Measurements from ENCODE around the gene RAB2B. TPM values are rescaled to one million over a fixed set of nuclear protein-coding genes. Genes with fewer than 3 reads are reported as not detected.

Gene RAB2B
- total and polyA plus RNA-seq, 7 donors = 6.7 to 28.5 (median 22.7) TPM

- H3K36me3 ChIP-seq = peaks cover 0 to 9% (median 0%) of the 10 kb centered on the region in 4 donors
- intact Hi-C loops (cut with DNase I) = no loop called here
- no peaks in the 10 kb centered on the region for H3K9me3 ChIP-seq
- peaks cover 0 to 18% (median 14%) of the 10 kb centered on the region in 4 donors for H3K4me1 ChIP-seq
- H3K4me3 ChIP-seq = no peak overlapping the region
- no peak for TF ChIP-seq POLR2A (IDR thresholded peaks at IDR 0.05)
- TF ChIP-seq POLR2AphosphoS5 (IDR thresholded peaks at IDR 0.05) = no peak
- TF ChIP-seq EP300 (IDR thresholded peaks at IDR 0.05) = no peak
- TF ChIP-seq, protein P1, sequence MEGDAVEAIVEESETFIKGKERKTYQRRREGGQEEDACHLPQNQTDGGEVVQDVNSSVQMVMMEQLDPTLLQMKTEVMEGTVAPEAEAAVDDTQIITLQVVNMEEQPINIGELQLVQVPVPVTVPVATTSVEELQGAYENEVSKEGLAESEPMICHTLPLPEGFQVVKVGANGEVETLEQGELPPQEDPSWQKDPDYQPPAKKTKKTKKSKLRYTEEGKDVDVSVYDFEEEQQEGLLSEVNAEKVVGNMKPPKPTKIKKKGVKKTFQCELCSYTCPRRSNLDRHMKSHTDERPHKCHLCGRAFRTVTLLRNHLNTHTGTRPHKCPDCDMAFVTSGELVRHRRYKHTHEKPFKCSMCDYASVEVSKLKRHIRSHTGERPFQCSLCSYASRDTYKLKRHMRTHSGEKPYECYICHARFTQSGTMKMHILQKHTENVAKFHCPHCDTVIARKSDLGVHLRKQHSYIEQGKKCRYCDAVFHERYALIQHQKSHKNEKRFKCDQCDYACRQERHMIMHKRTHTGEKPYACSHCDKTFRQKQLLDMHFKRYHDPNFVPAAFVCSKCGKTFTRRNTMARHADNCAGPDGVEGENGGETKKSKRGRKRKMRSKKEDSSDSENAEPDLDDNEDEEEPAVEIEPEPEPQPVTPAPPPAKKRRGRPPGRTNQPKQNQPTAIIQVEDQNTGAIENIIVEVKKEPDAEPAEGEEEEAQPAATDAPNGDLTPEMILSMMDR (IDR thresholded peaks at IDR 0.05) = no peak
- H3K27ac ChIP-seq = no peak overlapping the region
- H3K27me3 ChIP-seq = no peaks in the 10 kb centered on the region
- WGBS, 2 donors = 68 to 81% methylated on average over 7 of the region's 7 CpGs
- DNase-seq = no peak
Observed at GRCh38 chr14:21523203-21523602, 46.4 kb upstream of the RAB2B start.

GRCh38 chr14:21521501-21521900 is 44.7 kb upstream of the RAB2B start:
- WGBS, 2 donors = 82 to 84% methylated on average over 2 of the region's 2 CpGs
- H3K9me3 ChIP-seq = no peaks in the 10 kb centered on the region
- no peaks in the 10 kb centered on the region for H3K27me3 ChIP-seq
- no peak overlapping the region for H3K27ac ChIP-seq
- peaks cover 0 to 13% (median 7%) of the 10 kb centered on the region in 4 donors for H3K4me1 ChIP-seq
- intact Hi-C loops (cut with DNase I) = no loop called here
- TF ChIP-seq, protein P1 (IDR thresholded peaks at IDR 0.05) = no peak
- TF ChIP-seq POLR2A (IDR thresholded peaks at IDR 0.05) (no peak), EP300 (IDR thresholded peaks at IDR 0.05) (no peak), POLR2AphosphoS5 (IDR thresholded peaks at IDR 0.05) (no peak)
- H3K4me3 ChIP-seq = no peak overlapping the region
- DNase-seq = no peak
- H3K36me3 ChIP-seq = peaks cover 0 to 9% (median 0%) of the 10 kb centered on the region in 4 donors

DNA sequence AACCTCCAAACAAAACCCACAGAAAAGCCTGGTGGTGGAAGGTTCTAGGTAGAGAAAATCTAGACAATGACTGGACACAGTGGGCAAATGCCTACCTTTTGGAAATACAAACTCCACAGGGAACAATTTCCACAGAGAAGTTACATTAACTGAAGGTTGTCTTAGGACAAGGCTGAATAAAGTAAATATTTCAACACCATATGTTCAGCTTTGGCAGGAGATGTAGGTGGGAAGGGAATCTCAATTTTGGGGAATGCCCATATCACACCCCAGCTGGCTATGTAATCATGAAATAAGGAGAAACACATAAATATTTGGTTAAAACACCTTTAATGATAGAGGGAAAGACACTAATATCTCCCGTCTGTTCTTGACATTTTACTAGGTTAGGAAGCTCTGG is 44.0 kb upstream of the RAB2B start:
- no peaks in the 10 kb centered on the region for H3K27me3 ChIP-seq
- 76 to 79% methylated on average over 1 of the region's 1 CpG for WGBS, 2 donors
- intact Hi-C loops (cut with DNase I) = no loop called here
- TF ChIP-seq, protein P1 (IDR thresholded peaks at IDR 0.05) = no peak
- TF ChIP-seq POLR2A (IDR thresholded peaks at IDR 0.05) = no peak
- no peak for TF ChIP-seq POLR2AphosphoS5 (IDR thresholded peaks at IDR 0.05)
- TF ChIP-seq EP300 (IDR thresholded peaks at IDR 0.05) = no peak
- no peaks in the 10 kb centered on the region for H3K9me3 ChIP-seq
- H3K4me1 ChIP-seq = peaks cover 0 to 10% (median 7%) of the 10 kb centered on the region in 4 donors
- no peak overlapping the region for H3K27ac ChIP-seq
- no peak overlapping the region for H3K4me3 ChIP-seq
- peaks cover 0 to 9% (median 0%) of the 10 kb centered on the region in 4 donors for H3K36me3 ChIP-seq
- DNase-seq = no peak

GRCh38 chr14:21518725-21519124 is 42.0 kb upstream of the RAB2B start:
- H3K36me3 ChIP-seq = peaks cover 0 to 3% (median 0%) of the 10 kb centered on the region in 4 donors
- no peaks in the 10 kb centered on the region for H3K4me1 ChIP-seq
- H3K27me3 ChIP-seq = no peaks in the 10 kb centered on the region
- no peaks in the 10 kb centered on the region for H3K9me3 ChIP-seq
- no peak for TF ChIP-seq POLR2AphosphoS5 (IDR thresholded peaks at IDR 0.05)
- TF ChIP-seq, protein P1 (IDR thresholded peaks at IDR 0.05) = no peak
- TF ChIP-seq POLR2A (IDR thresholded peaks at IDR 0.05) = no peak
- no peak for TF ChIP-seq EP300 (IDR thresholded peaks at IDR 0.05)
- WGBS, 2 donors = 91 to 92% methylated on average over 2 of the region's 2 CpGs
- DNase-seq = no peak
- H3K4me3 ChIP-seq = no peak overlapping the region
- no peak overlapping the region for H3K27ac ChIP-seq
- intact Hi-C loops (cut with DNase I) = no loop called here

DNA sequence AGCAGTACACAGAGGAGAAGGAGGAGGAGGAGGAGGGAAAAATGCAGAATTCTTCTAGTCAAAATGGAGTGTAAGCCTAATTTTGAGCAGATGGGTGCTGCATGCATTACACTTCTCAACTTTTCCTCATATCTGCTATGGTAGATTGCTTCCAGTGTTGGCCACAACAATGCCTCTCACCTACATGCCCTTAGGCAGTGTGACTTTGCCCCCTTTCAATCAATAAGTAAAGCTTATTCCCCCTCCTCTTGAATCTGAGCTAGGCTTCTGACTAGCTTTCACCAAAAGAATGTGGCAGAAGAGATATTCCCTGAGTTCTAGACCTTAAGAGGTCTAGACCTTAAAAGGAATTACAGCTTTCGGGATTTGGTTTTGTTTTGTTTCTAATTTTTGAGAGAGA is 37.6 kb upstream of the RAB2B start:
- Histone ChIP-seq H3K4me3 (no peak overlapping the region), H3K27me3 (no peaks in the 10 kb centered on the region), H3K36me3 (no peaks in the 10 kb centered on the region), H3K27ac (no peak overlapping the region), H3K9me3 (no peaks in the 10 kb centered on the region), H3K4me1 (peaks cover 0 to 18% (median 13%) of the 10 kb centered on the region in 4 donors)
- WGBS, 2 donors = 88 to 91% methylated on average over 1 of the region's 1 CpG
- TF ChIP-seq EP300 (IDR thresholded peaks at IDR 0.05) = no peak
- no peak for TF ChIP-seq POLR2A (IDR thresholded peaks at IDR 0.05)
- TF ChIP-seq, protein P1 (IDR thresholded peaks at IDR 0.05) = no peak
- no peak for TF ChIP-seq POLR2AphosphoS5 (IDR thresholded peaks at IDR 0.05)
- no peak for DNase-seq
- intact Hi-C loops (cut with DNase I) = loop anchor here (5.0 kb wide), 2 partner anchors 37 to 43 kb away; partner anchors contain the start of genes RAB2B and TOX4
